Activated naive CD4-positive, alpha-beta T cell treated with anti-CD3 and anti-CD28 coated beads for 36 hours (primary cell): ENCODE measurements around the gene MAD1L1. TPM values are rescaled to one million over a fixed set of nuclear protein-coding genes. Genes with fewer than 3 reads are reported as not detected.

Experiments
- CTCF ChIA-PET: fragments of 350-600 bp; sonication (Branson Sonifier 250); formaldehyde crosslinking; loops from one replicate; lab custom pipeline; 2021; ENCODE audit warnings: antibody characterized with exemption; lab: Charles Lee
- DNase-seq: peaks from one replicate; pipeline ENCODE4 v3.0.0-alpha.2; 2020
- H3K27ac Mint-ChIP-seq: one replicate; pipeline ENCODE4 v1.8.0; 2021; ENCODE audit warnings: mild to moderate bottlenecking, mixed read lengths
- H3K27me3 Mint-ChIP-seq: one replicate; pipeline ENCODE4 v1.8.0; 2021; ENCODE audit warnings: low read depth, mixed read lengths
- H3K36me3 Mint-ChIP-seq: one replicate; pipeline ENCODE4 v1.8.0; 2021; ENCODE audit warnings: low read depth, mixed read lengths
- H3K4me1 Mint-ChIP-seq: one replicate; pipeline ENCODE4 v1.8.0; 2021; ENCODE audit warnings: low read depth, mixed read lengths
- H3K4me3 Mint-ChIP-seq: one replicate; pipeline ENCODE4 v1.8.0; 2021; ENCODE audit warnings: mild to moderate bottlenecking, moderate library complexity, mixed read lengths
- H3K9me3 Mint-ChIP-seq: one replicate; pipeline ENCODE4 v1.8.0; 2021; ENCODE audit warnings: mixed read lengths
- intact Hi-C: fragments of 100-400 bp; cut with micrococcal nuclease; formaldehyde crosslinking; loops from one replicate; pipeline ENCODE4 v1.15.1; 2023
- total RNA-seq, 2 experiments: library from RNA; stranded (reverse); gene quantifications; one replicate each; pipeline ENCODE4 v1.2.3, GENCODE V29; 2021

Gene MAD1L1
- total RNA-seq, 2 experiments from 2014 or later: 37.5 to 40.2 TPM

DNA sequence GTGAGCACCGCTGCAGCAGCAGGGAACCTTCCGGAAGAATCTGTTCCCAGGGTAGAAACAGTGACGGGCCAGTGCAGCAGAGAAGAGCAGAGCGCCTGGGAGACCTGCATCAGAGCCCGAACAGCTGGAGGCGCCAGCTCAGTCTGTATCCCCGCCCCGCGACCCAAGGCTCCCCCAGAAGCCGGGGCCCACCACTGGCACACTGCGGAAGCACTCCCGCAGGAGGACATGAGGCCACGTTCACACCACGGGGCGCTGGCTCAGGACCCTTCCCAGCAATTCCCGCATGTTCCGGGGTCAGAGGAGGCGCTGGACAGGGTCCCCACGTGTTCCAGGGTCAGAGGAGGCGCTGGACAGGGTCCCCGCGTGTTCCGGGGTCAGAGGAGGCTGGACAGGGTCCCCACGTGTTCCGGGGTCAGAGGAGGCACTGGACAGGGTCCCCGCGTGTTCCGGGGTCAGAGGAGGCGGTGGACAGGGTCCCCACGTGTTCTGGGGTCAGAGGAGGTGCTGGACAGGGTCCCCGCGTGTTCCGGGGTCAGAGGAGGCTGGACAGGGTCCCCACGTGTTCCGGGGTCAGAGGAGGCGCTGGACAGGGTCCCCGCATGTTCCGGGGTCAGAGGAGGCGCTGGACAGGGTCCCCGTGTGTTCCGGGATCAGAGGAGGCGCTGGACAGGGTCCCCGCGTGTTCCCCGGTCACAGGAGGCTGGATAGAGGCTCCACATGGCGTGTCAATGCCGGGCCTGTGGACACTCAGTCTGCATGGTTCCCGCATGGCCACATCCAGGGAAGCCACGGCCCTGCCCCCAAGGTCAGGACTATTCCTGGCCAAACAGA, 117.6 kb downstream of the MAD1L1 start:
- CTCF ChIA-PET: no interaction called here
- Mint-ChIP-seq H3K9me3 (no peaks in the 10 kb centered on the region), H3K27ac (no peak overlapping the region), H3K4me1 (peaks cover 35% of the 10 kb centered on the region), H3K36me3 (peaks cover 6% of the 10 kb centered on the region), H3K4me3 (no peak overlapping the region), H3K27me3 (no peaks in the 10 kb centered on the region)
- intact Hi-C loops: no loop called here
- no peak for DNase-seq

DNA sequence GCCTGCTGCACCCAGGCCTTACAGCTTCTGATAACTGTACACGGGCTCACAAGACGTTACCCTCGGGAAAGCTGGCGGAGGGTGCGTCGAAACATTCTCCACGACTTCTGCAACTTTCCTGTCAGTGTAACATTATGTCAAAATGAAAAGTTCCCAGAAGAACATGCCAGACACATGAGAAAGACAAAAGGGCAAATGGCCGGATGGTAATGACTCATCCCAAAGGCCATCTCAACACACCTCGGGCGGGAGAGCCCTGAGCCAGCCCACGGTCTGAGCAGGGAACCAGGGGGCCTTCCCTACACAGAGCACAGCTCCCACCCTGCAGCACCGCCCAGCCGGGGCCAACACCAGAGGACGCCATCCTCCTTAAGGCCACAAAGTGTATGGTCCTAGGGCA, 118.7 kb downstream of the MAD1L1 start:
- H3K4me1 Mint-ChIP-seq: peaks cover 35% of the 10 kb centered on the region
- no peaks in the 10 kb centered on the region for H3K27me3 Mint-ChIP-seq
- intact Hi-C loops: no loop called here
- CTCF ChIA-PET: no interaction called here
- no peak overlapping the region for H3K4me3 Mint-ChIP-seq
- no peaks in the 10 kb centered on the region for H3K9me3 Mint-ChIP-seq
- H3K36me3 Mint-ChIP-seq: peaks cover 9% of the 10 kb centered on the region
- no peak for DNase-seq
- H3K27ac Mint-ChIP-seq: no peak overlapping the region

DNA sequence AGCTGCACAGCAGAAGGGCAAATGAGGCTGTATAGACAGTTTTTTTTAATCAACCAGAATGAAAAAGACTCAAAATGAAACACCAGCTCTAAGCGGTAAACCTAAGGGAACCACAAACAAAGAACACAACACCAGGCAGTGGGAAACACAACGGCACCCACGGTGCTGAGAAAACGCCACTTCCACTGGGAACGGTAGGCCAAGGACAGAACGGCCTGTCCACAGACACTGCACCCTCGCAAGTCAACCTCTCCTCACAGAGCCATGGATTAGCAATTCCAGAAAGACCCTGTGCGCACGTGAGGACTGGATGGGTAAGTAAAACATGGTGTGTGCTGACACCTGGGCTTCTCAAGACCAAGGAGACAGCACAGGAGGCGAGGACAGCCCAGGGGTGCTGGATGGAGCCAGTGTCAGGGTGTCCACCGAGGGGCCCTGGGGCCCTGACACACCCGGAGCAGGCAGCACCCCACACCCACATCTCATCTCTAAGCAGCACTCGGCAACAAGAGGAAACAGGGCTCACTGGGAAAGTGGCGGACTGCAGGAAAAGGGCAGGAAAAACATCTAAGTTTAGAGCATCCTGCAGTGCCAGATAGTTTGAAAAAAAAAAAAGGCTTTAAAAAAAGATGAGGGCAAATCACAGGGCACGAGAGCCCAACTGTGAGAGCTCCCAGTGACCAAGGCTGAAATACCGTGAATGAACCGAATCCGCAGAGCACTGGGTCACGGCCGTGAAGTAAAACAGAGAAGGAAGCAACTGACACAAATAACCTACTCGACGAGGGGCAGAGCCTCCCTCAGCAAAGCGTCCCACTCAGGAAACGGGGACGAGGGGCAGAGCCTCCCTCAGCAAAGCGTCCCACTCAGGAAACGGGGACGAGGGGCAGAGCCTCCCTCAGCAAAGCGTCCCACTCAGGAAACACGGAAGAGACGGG, 120.2 kb downstream of the MAD1L1 start:
- Mint-ChIP-seq H3K4me3 (no peak overlapping the region), H3K36me3 (peaks cover 9% of the 10 kb centered on the region), H3K27ac (no peak overlapping the region), H3K9me3 (no peaks in the 10 kb centered on the region), H3K4me1 (peaks cover 35% of the 10 kb centered on the region), H3K27me3 (no peaks in the 10 kb centered on the region)
- DNase-seq: no peak
- intact Hi-C loops: no loop called here
- CTCF ChIA-PET: interaction anchor here (0.7 kb wide), 2 partner anchors 27 to 165 kb away, joined by 3 to 4 read pairs; no protein-coding TSS in a partner anchor

DNA sequence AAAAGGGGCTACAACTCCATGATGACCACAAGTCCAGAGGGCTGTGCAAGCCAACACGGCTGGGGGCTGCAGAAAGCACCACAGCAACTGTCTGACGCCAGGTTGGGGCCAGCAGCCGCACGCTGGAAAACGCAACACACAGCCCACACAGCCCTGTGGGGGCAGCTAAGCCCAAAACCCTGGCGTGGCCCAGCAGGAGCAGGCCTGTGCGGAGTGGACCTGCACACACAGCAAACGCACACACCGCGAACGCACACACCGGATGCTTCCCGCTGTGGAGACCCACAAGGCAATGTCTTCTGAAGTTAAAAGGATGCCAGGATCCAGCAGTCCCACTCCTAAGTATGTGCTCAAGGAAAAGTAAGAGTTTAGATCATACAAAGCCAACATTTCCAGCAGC, 121.2 kb downstream of the MAD1L1 start:
- Mint-ChIP-seq H3K27ac (no peak overlapping the region), H3K9me3 (no peaks in the 10 kb centered on the region), H3K27me3 (no peaks in the 10 kb centered on the region), H3K36me3 (peaks cover 9% of the 10 kb centered on the region), H3K4me3 (no peak overlapping the region), H3K4me1 (peaks cover 35% of the 10 kb centered on the region)
- DNase-seq: no peak
- CTCF ChIA-PET: no interaction called here
- intact Hi-C loops: no loop called here

DNA sequence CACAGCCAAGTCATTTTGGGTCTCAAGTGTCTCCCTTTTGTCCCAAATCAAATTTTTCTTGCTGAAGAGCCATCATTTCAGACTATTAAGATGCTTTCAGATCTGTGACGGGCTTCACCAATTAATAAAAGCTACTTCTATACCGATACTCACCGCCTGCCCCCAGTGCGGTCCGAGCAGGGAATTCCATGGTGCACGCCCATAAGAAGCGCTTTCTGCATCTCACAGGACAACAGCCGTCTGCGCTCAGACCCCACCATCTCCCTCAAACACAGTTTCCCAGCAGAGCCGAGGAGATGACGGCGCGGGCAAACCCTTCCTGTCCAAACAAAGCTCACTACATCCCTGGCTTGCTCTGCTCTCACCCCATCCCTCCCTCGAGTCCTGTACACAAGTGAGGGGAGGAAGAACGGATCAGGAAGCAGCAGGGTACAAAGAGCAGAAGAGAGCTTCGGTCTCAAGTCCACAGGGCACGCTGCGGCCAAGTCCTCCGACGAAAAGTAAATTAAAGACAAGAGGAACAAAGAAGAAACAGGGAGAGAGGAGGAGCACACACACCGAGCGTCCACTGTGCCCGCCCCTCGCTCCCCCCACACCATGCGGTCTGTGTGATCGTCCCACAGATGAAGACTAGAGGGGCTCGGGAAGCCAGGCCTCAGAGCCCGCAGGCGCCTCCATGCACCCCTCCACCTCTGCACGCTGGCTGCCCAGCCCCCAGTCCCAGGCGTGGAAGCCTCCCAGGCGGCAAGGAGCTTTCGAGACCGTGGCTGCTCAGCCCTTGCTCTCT, 121.9 kb downstream of the MAD1L1 start:
- Mint-ChIP-seq H3K27me3 (no peaks in the 10 kb centered on the region), H3K36me3 (peaks cover 9% of the 10 kb centered on the region), H3K9me3 (no peaks in the 10 kb centered on the region), H3K27ac (peak overlapping the region; percentile 67), H3K4me1 (peaks cover 35% of the 10 kb centered on the region), H3K4me3 (no peak overlapping the region)
- DNase-seq: no peak
- intact Hi-C loops: no loop called here
- CTCF ChIA-PET: no interaction called here

DNA sequence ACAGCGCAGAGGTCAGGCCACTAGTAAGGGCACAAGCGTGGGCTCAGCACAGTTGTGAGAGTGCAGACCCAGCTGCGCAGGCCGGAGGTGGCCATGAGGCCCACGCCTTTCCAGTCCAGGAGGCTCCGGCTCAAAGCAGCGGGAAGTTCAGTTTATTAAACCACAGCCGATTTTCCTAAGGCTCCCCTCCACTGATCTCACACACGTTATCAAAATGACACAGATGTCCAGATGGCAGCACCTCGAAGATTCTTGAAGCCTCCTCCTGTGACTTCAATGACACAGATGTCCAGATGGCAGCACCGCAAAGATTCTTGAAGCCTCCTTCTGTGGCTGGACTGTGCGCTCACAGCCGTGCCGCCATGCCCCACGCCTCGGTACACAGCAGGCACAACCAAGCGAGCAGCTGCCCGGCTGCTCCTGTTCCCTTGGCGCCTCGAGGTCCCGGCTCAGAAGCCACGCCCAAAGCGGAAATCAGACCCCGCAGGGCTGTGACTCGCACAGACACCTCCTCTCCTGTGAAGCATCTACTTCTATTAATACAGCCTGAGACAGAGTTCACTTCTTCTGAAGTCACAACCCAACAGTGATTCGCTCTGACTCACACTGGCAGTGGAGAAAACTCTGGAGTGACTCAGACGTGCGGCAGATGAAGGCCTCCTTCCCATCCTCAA, 122.7 kb downstream of the MAD1L1 start:
- DNase-seq: peak; percentile 90
- H3K36me3 Mint-ChIP-seq: peaks cover 9% of the 10 kb centered on the region
- CTCF ChIA-PET: no interaction called here
- H3K27ac Mint-ChIP-seq: peak overlapping the region; percentile 67
- intact Hi-C loops: no loop called here
- H3K27me3 Mint-ChIP-seq: no peaks in the 10 kb centered on the region
- no peaks in the 10 kb centered on the region for H3K9me3 Mint-ChIP-seq
- no peak overlapping the region for H3K4me3 Mint-ChIP-seq
- peaks cover 35% of the 10 kb centered on the region for H3K4me1 Mint-ChIP-seq

DNA sequence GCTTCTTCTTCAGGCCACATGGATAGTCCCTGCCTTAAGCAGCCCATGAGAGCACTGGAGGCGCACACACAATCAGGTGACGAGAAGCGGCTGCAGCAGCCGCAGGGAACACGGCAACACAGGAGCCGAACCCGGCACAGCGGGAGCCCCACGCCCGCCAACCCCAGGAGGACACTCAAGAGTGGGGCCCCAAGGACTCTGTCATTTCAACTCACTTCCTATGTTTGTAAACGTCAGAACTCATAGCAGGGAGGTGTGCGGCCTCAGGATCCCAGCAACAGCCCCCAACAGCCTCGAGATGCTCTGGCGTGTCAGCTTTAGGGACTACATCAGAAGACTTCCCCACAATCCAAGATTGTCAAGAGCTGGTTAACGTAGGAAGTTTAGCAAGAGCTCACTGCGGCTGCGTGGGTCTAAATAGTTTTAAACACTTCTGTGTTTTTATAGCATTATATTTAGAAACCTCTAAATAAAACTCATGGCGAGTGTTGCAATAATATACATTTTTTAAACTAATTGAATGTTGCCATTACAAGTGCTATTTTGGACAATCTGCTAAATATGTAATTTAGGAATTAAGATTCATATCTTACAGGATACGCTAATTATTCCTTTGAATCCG, 123.4 kb downstream of the MAD1L1 start:
- no peak for DNase-seq
- Mint-ChIP-seq H3K9me3 (no peaks in the 10 kb centered on the region), H3K36me3 (peaks cover 9% of the 10 kb centered on the region), H3K27ac (no peak overlapping the region), H3K4me1 (peaks cover 38% of the 10 kb centered on the region), H3K4me3 (no peak overlapping the region), H3K27me3 (no peaks in the 10 kb centered on the region)
- intact Hi-C loops: no loop called here
- CTCF ChIA-PET: interaction anchor here (1.3 kb wide), 1 partner anchor 11 kb away, joined by 5 read pairs; no protein-coding TSS in a partner anchor

DNA sequence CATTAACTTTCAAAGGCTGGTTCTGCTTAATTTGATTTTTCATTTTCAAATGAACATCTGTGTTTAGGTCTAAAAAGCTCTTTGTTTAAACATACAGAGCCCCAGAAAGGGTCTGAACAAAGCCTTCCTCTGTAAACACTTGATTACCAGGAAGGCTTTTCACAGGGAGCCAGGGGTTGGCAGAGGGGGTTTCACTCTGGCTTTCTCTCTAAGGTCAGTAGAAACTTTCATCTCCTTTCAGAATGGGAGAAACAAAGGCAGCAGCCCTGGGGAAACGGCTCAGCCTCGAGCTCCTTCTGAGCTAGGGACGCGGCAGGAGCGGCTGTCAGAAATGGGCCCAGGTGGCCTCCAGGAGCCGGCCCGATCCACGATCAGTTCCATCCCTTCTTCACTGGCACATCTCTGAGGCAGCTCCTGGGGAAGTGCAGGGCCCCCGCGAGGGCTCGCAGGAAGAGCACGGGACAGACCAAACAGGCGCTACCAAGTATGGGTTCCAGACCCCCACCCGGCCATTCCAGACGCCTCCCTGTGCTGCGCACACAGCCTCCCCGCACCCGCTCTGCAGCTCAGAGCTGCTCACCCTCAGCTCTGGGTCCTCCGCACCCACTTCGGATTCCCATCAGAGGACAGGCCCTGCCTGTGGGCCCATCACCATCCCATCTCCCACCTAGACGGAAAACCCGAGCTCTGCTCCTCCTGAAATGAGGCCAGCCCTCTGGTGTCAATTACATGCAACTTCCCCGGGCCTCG, 124.1 kb downstream of the MAD1L1 start:
- no peak overlapping the region for H3K4me3 Mint-ChIP-seq
- no peak overlapping the region for H3K27ac Mint-ChIP-seq
- intact Hi-C loops: no loop called here
- H3K4me1 Mint-ChIP-seq: peaks cover 45% of the 10 kb centered on the region
- H3K9me3 Mint-ChIP-seq: no peaks in the 10 kb centered on the region
- peaks cover 4% of the 10 kb centered on the region for H3K36me3 Mint-ChIP-seq
- DNase-seq: no peak
- no peaks in the 10 kb centered on the region for H3K27me3 Mint-ChIP-seq
- CTCF ChIA-PET: interaction anchor here (1.3 kb wide), 1 partner anchor 10 kb away, joined by 5 read pairs; no protein-coding TSS in a partner anchor

DNA sequence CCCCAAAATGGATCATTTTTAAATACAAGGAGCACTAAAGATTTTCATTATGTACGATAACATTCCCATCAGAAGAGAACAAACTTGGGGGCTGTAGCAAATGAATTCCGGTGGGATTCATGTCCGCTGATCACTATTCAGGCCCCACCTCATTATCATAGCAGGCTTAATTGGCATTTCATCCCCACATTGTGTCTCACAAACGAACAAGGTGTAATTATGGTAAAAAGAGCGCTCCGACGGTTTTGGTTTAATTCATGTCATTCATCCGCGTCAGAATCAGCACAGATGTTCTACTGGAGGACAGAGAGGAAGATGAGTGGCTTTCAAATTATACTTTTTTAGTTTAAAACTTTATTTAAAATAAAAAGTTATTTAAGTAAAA, 124.7 kb downstream of the MAD1L1 start:
- intact Hi-C loops: no loop called here
- DNase-seq: no peak
- peaks cover 49% of the 10 kb centered on the region for H3K4me1 Mint-ChIP-seq

DNA sequence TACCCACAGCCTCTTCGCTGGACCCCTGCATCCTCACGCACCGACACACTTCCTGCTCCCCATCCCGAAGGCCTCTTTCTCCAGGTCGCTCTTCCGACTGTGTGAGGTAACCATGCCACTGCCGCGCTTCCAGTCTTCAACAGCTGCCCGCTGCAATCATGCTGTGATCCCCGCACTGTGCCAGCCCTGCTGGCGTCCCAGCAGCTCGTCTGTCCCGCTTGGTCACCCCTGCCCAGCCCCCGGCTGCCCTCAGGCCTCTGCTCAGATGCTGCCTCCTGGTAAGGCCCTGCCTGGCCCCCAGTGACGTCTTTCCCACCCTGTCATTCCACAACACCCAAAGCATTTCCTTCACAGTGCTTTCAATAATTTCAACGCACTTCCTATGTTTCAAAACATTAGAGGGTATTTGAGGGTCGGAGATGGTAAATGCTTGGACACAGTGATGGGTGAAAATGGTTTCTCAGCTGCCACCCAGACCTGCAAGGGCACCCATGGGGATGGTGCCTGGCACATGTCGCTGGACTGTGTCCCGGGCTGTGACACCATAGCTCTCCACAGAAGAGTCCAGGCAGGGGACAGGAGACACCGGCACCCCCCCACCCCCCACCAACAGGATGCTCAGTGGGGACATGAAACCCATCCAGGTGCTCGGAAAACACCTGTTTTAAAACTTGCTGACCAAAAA, 125.2 kb downstream of the MAD1L1 start:
- CTCF ChIA-PET: no interaction called here

More for the DNA sequence above, 124.7 kb downstream of the MAD1L1 start:
- H3K36me3 Mint-ChIP-seq: peaks cover 4% of the 10 kb centered on the region
- no peak overlapping the region for H3K4me3 Mint-ChIP-seq
- no peak overlapping the region for H3K27ac Mint-ChIP-seq
- no peaks in the 10 kb centered on the region for H3K27me3 Mint-ChIP-seq
- CTCF ChIA-PET: interaction anchor here (1.3 kb wide), 1 partner anchor 9 kb away, joined by 5 read pairs; no protein-coding TSS in a partner anchor
- no peaks in the 10 kb centered on the region for H3K9me3 Mint-ChIP-seq

More for the DNA sequence above, 125.2 kb downstream of the MAD1L1 start:
- Mint-ChIP-seq H3K9me3 (no peaks in the 10 kb centered on the region), H3K4me3 (no peak overlapping the region), H3K36me3 (peaks cover 5% of the 10 kb centered on the region), H3K4me1 (peaks cover 46% of the 10 kb centered on the region), H3K27ac (peak overlapping the region; percentile 13), H3K27me3 (no peaks in the 10 kb centered on the region)
- intact Hi-C loops: no loop called here
- no peak for DNase-seq
